Kidney epithelial cell (primary cell): ENCODE results near the gene GTF3C1. TPM values are rescaled to one million over a fixed set of nuclear protein-coding genes. Genes with fewer than 3 reads are reported as not detected.

ENCODE experiments used
- DNase-seq: peaks from one replicate; pipeline ENCODE4 v3.0.0-alpha.2; 2010; ENCODE audit warnings: low read depth
- H3K27me3 ChIP-seq: 2 replicates; pipeline ENCODE4 v1.6.0; 2011; ENCODE audit warnings: low read length; ENCODE audit not compliant: control insufficient read depth, insufficient read depth
- H3K36me3 ChIP-seq: 2 replicates; pipeline ENCODE4 v1.5.1; 2011; ENCODE audit warnings: low read length; ENCODE audit not compliant: control insufficient read depth, insufficient read depth
- H3K4me3 ChIP-seq: 2 replicates; pipeline ENCODE4 v1.5.1; 2011; ENCODE audit warnings: low read depth, mild to moderate bottlenecking, control low read depth, low read length
- CTCF ChIP-seq: IDR thresholded peaks from 2 replicates; pipeline ENCODE4 v1.5.1; 2011; ENCODE audit warnings: mild to moderate bottlenecking, moderate library complexity, low read length, control low read depth, inconsistent platforms; ENCODE audit not compliant: insufficient read depth, poor library complexity, severe bottlenecking
- total RNA-seq: library from RNA; depleted of rRNA; stranded (reverse); fragments of >200 nt; gene quantifications from 2 replicates; pipeline ENCODE4 v1.2.3, GENCODE V29; 2015

The GTF3C1 gene
- total RNA-seq, 1 donor from 2014 or later, result 89.7 TPM

GRCh38 chr16:27483088-27483437 lies 66.7 kb downstream of the GTF3C1 start:
- H3K4me3 ChIP-seq, result no peak overlapping the region
- DNase-seq, result no peak
- H3K27me3 ChIP-seq, result no peaks in the 10 kb centered on the region
- peaks cover 14% of the 10 kb centered on the region for H3K36me3 ChIP-seq
- no peak for TF ChIP-seq CTCF

- Histone ChIP-seq H3K4me3 (no peak overlapping the region), H3K27me3 (no peaks in the 10 kb centered on the region), H3K36me3 (peaks cover 13% of the 10 kb centered on the region)
- TF ChIP-seq CTCF, result no peak
- no peak for DNase-seq
Measured at GRCh38 chr16:27482397-27483087, 67.2 kb downstream of the GTF3C1 start.

- DNase-seq, result no peak
- Histone ChIP-seq H3K4me3 (no peak overlapping the region), H3K27me3 (no peaks in the 10 kb centered on the region), H3K36me3 (peaks cover 13% of the 10 kb centered on the region)
- no peak for TF ChIP-seq CTCF
Measured at GRCh38 chr16:27481282-27481934, 68.3 kb downstream of the GTF3C1 start.

GRCh38 chr16:27480761-27481160 lies 69.0 kb downstream of the GTF3C1 start:
- no peak for TF ChIP-seq CTCF
- DNase-seq, result no peak
- Histone ChIP-seq H3K27me3 (no peaks in the 10 kb centered on the region), H3K36me3 (peaks cover 13% of the 10 kb centered on the region), H3K4me3 (no peak overlapping the region)

GRCh38 chr16:27476240-27476639 lies 73.5 kb downstream of the GTF3C1 start:
- Histone ChIP-seq H3K36me3 (peaks cover 4% of the 10 kb centered on the region), H3K27me3 (no peaks in the 10 kb centered on the region), H3K4me3 (no peak overlapping the region)
- no peak for DNase-seq
- peak; percentile 3 for TF ChIP-seq CTCF
